ENCODE results near the gene NR2C1. TPM values are rescaled to one million over a fixed set of nuclear protein-coding genes. Genes with fewer than 3 reads are reported as not detected.
"Not testable (repeated sequence)": the region's sequence is repeated elsewhere in the genome, so short reads cannot be mapped to it uniquely, and the experiment has no call there.

The NR2C1 gene
- total RNA-seq, 1 donor: 26.8 TPM

DNA sequence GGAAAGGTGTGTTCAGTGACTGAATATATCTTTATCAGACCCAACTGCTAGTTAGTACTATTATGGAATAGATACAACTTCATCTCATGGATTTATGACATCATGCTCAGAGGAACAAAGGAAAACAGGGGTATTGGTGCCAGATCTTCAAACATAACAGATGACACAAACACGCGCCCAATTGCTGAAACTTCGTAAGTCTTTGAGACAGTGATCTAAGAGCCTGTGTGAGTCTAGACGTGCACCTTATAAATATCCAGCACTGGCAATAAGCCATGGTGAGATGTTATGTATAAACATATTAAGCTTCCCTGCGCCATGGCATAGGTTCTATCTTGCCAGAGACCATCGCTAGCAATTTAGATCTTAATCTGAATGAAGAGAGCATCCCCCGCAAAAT is 42.2 kb upstream of the NR2C1 start:
- TF ChIP-seq, protein P1, sequence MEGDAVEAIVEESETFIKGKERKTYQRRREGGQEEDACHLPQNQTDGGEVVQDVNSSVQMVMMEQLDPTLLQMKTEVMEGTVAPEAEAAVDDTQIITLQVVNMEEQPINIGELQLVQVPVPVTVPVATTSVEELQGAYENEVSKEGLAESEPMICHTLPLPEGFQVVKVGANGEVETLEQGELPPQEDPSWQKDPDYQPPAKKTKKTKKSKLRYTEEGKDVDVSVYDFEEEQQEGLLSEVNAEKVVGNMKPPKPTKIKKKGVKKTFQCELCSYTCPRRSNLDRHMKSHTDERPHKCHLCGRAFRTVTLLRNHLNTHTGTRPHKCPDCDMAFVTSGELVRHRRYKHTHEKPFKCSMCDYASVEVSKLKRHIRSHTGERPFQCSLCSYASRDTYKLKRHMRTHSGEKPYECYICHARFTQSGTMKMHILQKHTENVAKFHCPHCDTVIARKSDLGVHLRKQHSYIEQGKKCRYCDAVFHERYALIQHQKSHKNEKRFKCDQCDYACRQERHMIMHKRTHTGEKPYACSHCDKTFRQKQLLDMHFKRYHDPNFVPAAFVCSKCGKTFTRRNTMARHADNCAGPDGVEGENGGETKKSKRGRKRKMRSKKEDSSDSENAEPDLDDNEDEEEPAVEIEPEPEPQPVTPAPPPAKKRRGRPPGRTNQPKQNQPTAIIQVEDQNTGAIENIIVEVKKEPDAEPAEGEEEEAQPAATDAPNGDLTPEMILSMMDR (IDR thresholded peaks at IDR 0.05; ENCODE audit: insufficient read depth, low read depth, low read length): no peak
- peak; percentile 56 for DNase-seq (ENCODE audit: low read depth)
- no peak overlapping the region for H3K4me3 ChIP-seq (ENCODE audit: low read depth, low read length)

DNA sequence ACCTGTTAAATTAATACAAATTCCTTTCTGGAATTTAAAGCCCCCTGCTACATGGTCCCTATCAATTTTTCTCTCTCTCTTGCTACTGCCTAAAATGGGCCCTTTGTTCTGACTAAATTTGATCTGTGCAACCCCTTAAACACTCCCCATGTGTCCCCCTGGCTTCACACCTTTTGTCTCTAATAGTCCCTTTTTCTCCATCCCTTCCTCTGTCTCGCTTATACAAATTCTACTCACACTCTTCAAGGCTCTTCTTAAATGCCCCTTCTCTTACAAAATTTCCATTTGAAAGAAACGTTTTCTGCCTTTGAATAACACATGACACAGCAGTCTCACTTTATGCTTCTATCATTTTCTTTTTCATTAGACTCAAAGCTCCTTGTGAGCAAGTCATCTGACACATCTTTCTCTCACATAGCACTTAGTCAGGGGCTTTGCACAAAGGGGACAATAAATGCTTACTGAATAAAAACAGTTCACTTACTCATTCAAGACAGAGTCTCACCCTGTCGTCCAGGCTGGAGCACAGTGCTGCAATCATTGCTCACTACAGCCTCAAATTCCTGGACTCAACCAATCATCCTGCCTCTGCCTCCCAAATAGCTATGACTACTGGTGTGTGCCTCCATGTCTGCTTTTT is 41.5 kb upstream of the NR2C1 start:
- TF ChIP-seq, protein P1 (IDR thresholded peaks at IDR 0.05; ENCODE audit: insufficient read depth, low read depth, low read length): no peak

DNA sequence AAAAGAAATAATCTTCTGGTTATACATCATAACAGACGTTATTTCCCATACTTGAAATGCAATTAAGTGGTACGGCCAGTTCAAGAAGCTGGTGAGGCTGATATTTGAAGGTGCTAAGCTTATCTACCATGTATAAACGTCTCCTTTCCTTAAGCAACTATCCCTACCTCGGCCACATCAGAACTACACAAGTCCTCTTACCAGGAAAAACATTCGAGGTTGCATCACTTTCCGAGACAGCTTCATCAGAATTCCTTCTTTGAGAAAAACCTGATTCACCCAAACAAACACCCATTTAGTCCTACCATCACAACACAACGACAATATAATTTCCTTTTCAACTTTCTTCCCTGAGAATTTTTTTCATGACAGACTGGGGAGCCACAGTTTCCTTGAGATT is 33.9 kb upstream of the NR2C1 start:
- DNase-seq (ENCODE audit: low read depth): peak; percentile 56
- no peak overlapping the region for H3K4me3 ChIP-seq (ENCODE audit: low read depth, low read length)
- TF ChIP-seq, protein P1 (IDR thresholded peaks at IDR 0.05; ENCODE audit: insufficient read depth, low read depth, low read length): no peak

More for the DNA sequence above, 41.5 kb upstream of the NR2C1 start:
- no peak overlapping the region for H3K4me3 ChIP-seq (ENCODE audit: low read depth, low read length)
- no peak for DNase-seq (ENCODE audit: low read depth)

DNA sequence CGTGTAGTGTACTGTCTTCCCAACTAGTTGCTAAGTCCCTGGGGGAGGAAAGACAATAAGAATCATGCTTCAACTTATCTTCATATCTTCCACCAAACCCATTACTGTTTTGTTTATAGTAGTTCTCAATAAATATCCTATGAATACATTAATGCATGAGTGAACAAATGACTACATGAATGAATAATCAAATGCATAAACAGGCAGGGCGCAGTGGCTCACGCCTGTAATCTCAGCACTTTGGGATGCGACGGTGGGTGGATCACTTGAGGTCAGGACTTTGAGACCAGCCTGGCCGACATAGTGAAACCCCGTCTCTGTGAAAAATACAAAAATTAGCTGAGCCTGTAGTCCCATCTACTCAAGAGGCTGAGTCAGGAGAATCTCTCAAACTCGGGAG is 32.1 kb upstream of the NR2C1 start:
- TF ChIP-seq, protein P1 (IDR thresholded peaks at IDR 0.05; ENCODE audit: insufficient read depth, low read depth, low read length): no peak
- no peak overlapping the region for H3K4me3 ChIP-seq (ENCODE audit: low read depth, low read length)
- DNase-seq (ENCODE audit: low read depth): no peak

DNA sequence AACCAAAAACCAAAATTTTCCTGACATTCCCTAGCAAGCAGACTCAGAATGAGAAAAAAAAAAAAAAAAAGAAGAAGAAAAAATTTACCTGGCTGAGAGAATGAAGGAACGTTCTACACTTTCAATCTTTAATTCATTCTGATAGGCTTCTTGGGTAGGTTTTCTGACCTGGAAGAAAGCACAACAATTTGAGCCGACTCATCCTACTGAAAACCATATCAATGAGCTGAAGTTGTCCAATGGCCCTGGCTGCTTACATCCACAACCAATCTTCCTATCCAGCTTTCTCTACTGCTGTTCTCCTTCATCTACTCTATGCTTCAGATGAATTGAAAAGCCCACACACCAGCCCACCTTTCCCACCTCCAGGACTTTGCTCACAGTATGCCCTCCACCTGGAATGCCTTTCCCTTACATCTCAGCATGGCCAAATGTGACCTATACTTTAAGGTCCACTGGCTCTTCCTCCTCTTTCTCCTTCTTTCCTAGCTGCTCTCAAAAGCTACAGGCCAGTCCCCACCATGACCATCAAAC is 31.6 kb upstream of the NR2C1 start:
- TF ChIP-seq, protein P1 (IDR thresholded peaks at IDR 0.05; ENCODE audit: insufficient read depth, low read depth, low read length): no peak
- DNase-seq (ENCODE audit: low read depth): no peak
- H3K4me3 ChIP-seq (ENCODE audit: low read depth, low read length): no peak overlapping the region

DNA sequence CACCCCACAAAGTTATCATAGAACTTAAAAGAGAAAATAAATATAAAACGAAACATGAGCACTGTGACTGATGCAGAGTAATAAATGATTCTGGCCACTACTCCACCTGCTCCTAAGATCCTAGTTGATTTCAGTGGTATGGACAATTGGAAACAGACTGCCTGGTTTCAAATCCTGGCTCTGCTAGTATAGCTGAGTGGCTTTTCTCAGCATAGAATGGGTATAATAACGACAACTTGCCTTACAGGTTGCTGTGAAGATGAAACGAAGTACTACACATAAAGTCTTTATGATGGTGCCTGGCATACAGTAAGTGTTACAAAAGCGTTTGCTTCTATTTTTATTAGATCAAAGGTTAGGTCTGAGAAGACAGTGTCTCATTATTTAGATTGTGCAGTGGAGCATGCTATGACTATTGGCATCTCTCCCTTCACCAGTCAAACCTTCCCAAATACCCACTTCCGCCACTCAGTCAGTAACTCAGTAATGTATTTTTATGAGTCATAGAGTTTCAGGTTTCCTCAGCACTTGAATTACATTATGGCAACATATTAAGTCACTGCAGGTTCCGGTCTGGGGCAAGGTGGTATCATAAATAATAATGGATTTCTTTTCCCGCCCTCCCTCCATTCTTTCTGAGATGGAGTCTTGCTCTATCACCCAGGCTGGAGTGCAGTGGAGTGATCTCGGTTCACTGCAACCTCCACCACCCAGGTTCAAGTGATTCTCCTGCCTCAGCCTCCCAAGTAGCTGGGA is 29.7 kb upstream of the NR2C1 start:
- TF ChIP-seq, protein P1 (IDR thresholded peaks at IDR 0.05; ENCODE audit: insufficient read depth, low read depth, low read length): no peak
- peak; percentile 35 for DNase-seq (ENCODE audit: low read depth)
- no peak overlapping the region for H3K4me3 ChIP-seq (ENCODE audit: low read depth, low read length)

DNA sequence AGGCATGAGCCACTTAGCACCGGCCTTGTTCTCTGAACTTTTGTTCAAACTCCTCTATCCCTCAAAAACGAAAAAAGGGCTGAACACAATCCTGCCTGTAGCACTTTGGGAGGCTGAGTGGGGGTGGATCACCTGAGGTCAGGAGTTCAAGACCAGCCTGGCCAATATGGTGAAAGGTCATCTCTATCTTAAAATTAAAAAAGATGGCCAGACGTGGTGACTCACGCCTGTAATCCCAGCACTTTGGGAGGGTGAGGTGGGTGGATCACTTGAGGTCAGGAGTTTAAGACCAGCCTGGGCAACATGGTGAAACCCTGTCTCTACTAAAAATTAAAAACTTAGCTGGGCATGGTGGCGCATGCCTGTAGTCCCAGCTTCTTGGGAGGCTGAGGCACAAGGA is 28.5 kb upstream of the NR2C1 start:
- not testable (repeated sequence) for H3K4me3 ChIP-seq (ENCODE audit: low read depth, low read length); DNase-seq (ENCODE audit: low read depth)
